K562 (cell line): Measurements from ENCODE around the gene RNPEP. TPM values are rescaled to one million over a fixed set of nuclear protein-coding genes. Genes with fewer than 3 reads are reported as not detected.

Experiments
- ARID1B ChIP-seq: fragments of 450-650 bp; IDR thresholded peaks from 2 replicates; pipeline ENCODE4 v1.6.1; 2016; ENCODE audit warnings: antibody characterized with exemption, mild to moderate bottlenecking, inconsistent platforms
- ATF6 ChIP-seq: sonication (generic); formaldehyde crosslinking; IDR thresholded peaks from 2 replicates; pipeline ENCODE4 v1.4.0; 2020; ENCODE audit warnings: mild to moderate bottlenecking, missing genetic modification reagents
- CBFA2T2 ChIP-seq: fragments of 450-650 bp; conservative IDR thresholded peaks from 2 replicates; pipeline ENCODE4 v1.6.1; 2017; ENCODE audit warnings: mild to moderate bottlenecking
- CBFB ChIP-seq: sonication (generic); formaldehyde crosslinking; IDR thresholded peaks from 2 replicates; pipeline ENCODE4 v1.4.0; 2020; ENCODE audit warnings: mild to moderate bottlenecking, missing genetic modification reagents
- EHMT2 ChIP-seq: fragments of 450-650 bp; IDR thresholded peaks from 2 replicates; pipeline ENCODE4 v1.6.1; 2018; ENCODE audit warnings: antibody characterized with exemption
- EWSR1 ChIP-seq: fragments of 450-650 bp; IDR thresholded peaks from 2 replicates; pipeline ENCODE4 v1.6.1; 2018; ENCODE audit warnings: borderline replicate concordance, mild to moderate bottlenecking, low read depth, moderate library complexity; ENCODE audit not compliant: partially characterized antibody
- HMBOX1 ChIP-seq: sonication (generic); IDR thresholded peaks from 2 replicates; pipeline ENCODE4 v1.6.1; 2016
- IRF1 ChIP-seq: sonication (generic); formaldehyde crosslinking; IDR thresholded peaks from 2 replicates; pipeline ENCODE4 v1.8.0; 2022; ENCODE audit warnings: missing genetic modification reagents, mild to moderate bottlenecking, borderline replicate concordance
- LEF1 ChIP-seq: fragments of 450-650 bp; IDR thresholded peaks from 2 replicates; pipeline ENCODE4 v1.6.1; 2016; ENCODE audit warnings: mild to moderate bottlenecking
- MBD2 ChIP-seq: sonication (generic); IDR thresholded peaks from 2 replicates; pipeline ENCODE4 v1.6.1; 2016; ENCODE audit warnings: low read depth, borderline replicate concordance
- MYNN ChIP-seq, 2 experiments: sonication (generic); formaldehyde crosslinking in 1 of 2; IDR thresholded peaks; 2 replicates each; pipeline versions ENCODE4 v1.5.0 to v1.6.1; 2016 to 2020; ENCODE audit warnings: antibody characterized with exemption in 1 of 2, missing genetic modification reagents in 1 of 2
- NFIC ChIP-seq: fragments of 450-650 bp; IDR thresholded peaks from 2 replicates; pipeline ENCODE4 v1.6.1; 2017; ENCODE audit warnings: mild to moderate bottlenecking, inconsistent platforms
- POLR2AphosphoS5 ChIP-seq: IDR thresholded peaks from 2 replicates; pipeline ENCODE4 v1.6.1; 2011; ENCODE audit warnings: mild to moderate bottlenecking, low read depth, low read length, moderate library complexity; ENCODE audit not compliant: control insufficient read depth, insufficient read depth
- PYGO2 ChIP-seq: fragments of 450-650 bp; IDR thresholded peaks from 2 replicates; pipeline ENCODE4 v1.6.1; 2016; ENCODE audit warnings: mild to moderate bottlenecking, missing genetic modification characterization, moderate library complexity, missing compliant biosample characterization
- SP2 ChIP-seq: IDR thresholded peaks from 2 replicates; pipeline ENCODE4 v1.6.1; 2011; ENCODE audit warnings: mild to moderate bottlenecking, low read depth, low read length, moderate library complexity; ENCODE audit not compliant: poor library complexity, severe bottlenecking; ENCODE audit errors: extremely low read depth
- TAF1 ChIP-seq: IDR thresholded peaks from 2 replicates; pipeline ENCODE4 v1.6.1; 2011; ENCODE audit warnings: mild to moderate bottlenecking, low read length, moderate library complexity; ENCODE audit not compliant: insufficient read depth, control insufficient read depth, severe bottlenecking; ENCODE audit errors: extremely low read depth
- TCF3 ChIP-seq: sonication (generic); formaldehyde crosslinking; IDR thresholded peaks from 2 replicates; pipeline ENCODE4 v1.4.0; 2020; ENCODE audit warnings: mild to moderate bottlenecking, missing genetic modification reagents
- ZBTB26 ChIP-seq: fragments of 450-650 bp; formaldehyde crosslinking; IDR thresholded peaks from 2 replicates; pipeline ENCODE4 v1.4.0; 2022; ENCODE audit warnings: missing genetic modification characterization
- ZNF3 ChIP-seq: fragments of 250-450 bp; sonication (Bioruptor Pico); IDR thresholded peaks from 2 replicates; pipeline ENCODE4 v1.5.0; 2021; ENCODE audit warnings: mild to moderate bottlenecking, moderate library complexity
- ZNF785 ChIP-seq: fragments of 250-450 bp; sonication (Bioruptor Pico); IDR thresholded peaks from 2 replicates; pipeline ENCODE4 v1.4.0; 2020; ENCODE audit warnings: mild to moderate bottlenecking
- polyA plus RNA-seq, 8 experiments: library from polyadenylated mRNA; depleted of rRNA in 4 of 8; stranded (reverse) in 5 of 8; unstranded in 3 of 8; fragments of >200 nt; fragmentation: Nextera tagmentation in 2 of 8; fragmentation: Illumina TruSeq in 1 of 8; extraction: Ambion mirVana in 2 of 8; extraction: Trizol in 1 of 8; gene quantifications; 2 replicates each; pipeline versions ENCODE4 v1.2.1 to v1.2.3, GENCODE V29; 2011 to 2014; ENCODE audit warnings: inconsistent platforms in 1 of 8, missing spikeins in 1 of 8
- total RNA-seq, 7 experiments: library from RNA; depleted of rRNA in 6 of 7; stranded (reverse); fragments of >200 nt in 6 of 7; fragmentation: Illumina TruSeq in 2 of 7; extraction: Trizol in 2 of 7; gene quantifications; 2 replicates each; pipeline versions ENCODE4 v1.2.1 to v1.2.3, GENCODE V29; 2011 to 2021; ENCODE audit warnings: low replicate concordance in 1 of 7

RNPEP gene
- total and polyA plus RNA-seq, 9 of the 15 experiments (the other 6 are each of a cell fraction or from before 2014, with no cell fraction given): 27.5 to 131 (median 63.4) TPM

- TF ChIP-seq CBFA2T2 (peak; percentile 78), MYNN (IDR thresholded peaks at IDR 0.05) (peak; percentile 64), MYNN (CRISPR knock-in tag; IDR thresholded peaks at IDR 0.05) (no peak), ZNF785 (CRISPR knock-in tag) (no peak), HMBOX1 (peak; percentile 81), ATF6 (CRISPR knock-in tag) (0 out of 2 replicates have a peak, but pooled peaks have one; percentile 22), IRF1 (CRISPR knock-in tag) (no peak), ARID1B (peak; percentile 72), MBD2 (no peak; the same call in 1 of the 2 replicates), TAF1 (peak; percentile 68), ZBTB26 (CRISPR knock-in tag) (no peak), ZNF3 (CRISPR knock-in tag) (no peak), POLR2AphosphoS5 (no peak; the same call in 1 of the 2 replicates), PYGO2 (tag) (no peak), EWSR1 (no peak), SP2 (no peak), CBFB (no peak), TCF3 (peak; percentile 73), NFIC (peak; percentile 45), EHMT2 (0 out of 2 replicates have a peak, but pooled peaks have one; percentile 37), LEF1 (peak; percentile 92)
These were observed 40.9 kb upstream of the RNPEP start (continued) for GRCh38 chr1:201941420-201942128.
